Measurements from ENCODE around the gene DST.

Gene DST

DNA sequence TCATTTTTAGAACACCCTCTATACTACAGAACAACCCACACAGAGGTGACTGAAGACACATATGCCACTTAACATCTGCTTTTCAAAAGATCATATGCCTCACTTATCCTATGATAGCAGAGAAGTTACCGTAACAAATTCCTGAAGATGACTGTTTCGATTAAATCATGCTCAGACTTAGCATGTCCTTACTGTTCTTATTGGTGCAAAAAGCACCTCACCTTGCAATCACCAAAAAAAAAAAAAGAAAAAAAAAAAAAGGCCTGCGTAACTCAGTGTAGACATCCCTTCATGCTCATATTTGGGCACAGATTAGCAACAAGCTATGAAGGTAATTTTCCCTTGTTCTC is 17.7 kb upstream of the DST start:
- DNase-seq: no peak

DNA sequence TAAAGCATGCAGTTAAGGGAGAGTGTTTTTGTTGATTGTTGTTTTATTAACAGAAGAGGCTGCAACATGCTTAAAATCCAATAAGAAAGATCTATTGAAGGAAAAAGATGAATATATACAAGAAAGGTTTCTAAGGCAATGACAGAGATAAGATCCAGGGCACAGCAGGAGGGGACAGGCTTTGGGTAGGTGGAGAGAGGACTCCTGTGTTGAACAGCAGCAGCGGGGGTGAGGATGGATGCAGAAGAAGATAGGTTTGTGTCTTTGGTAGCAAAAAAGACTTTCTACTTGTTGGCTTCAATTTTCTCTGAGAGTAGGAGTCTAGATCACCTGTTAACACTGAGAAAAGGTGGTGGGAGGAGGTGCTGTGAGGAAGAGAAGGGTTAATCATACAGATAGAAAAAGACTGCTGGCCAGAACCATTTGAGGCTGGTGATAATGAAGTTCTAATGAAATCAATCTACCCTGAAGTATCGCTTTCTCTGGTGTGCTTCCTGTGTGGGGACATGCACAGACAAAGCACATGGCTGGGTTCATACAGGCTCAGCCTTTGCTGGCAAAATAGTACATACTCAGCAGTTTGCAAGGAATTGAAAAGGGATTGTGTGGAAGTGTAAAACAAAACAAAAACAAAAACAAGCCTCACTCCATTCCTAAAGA is 17.2 kb upstream of the DST start:
- DNase-seq: no peak

DNA sequence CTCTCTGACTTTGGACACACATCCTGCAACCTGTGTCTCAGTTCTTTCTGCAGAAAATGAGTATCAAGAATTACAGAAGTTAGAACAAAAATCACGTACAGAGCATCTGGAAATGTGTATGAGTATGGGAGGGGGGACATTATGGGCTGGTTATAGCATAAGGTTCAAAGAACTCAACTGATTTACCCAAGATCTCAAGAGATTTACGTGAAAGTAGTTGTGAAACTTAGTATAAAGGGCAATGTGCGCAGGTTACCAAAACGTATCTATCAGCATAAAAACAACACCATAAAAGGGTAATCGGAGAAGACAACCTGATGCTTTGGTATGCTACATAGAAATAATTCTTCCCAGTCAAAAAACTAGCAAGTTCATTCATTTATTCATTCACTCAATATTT is 15.6 kb upstream of the DST start:
- DNase-seq: no peak

DNA sequence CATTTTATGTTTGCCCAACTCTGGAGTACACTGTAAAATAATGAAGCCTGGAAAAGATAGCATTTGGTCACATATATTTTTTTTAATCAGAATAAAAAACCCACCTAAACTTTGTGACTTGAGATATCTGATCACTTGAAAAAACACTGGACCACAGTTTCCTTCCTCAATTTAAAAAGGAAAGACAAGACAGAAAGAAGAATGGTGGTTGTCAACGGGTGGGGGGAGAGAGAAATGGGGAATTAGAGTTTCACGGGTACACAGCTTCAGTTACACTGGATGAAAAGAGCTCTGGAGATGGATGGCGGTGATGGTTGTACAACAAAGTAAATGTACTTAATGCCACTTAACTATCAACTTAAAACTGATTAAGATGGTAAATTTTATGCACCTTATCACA is 14.7 kb upstream of the DST start:
- peak; percentile 23 for DNase-seq

GRCh38 chr6:56656466-56656865 is 13.8 kb upstream of the DST start:
- DNase-seq: no peak

- peak; percentile 71 for DNase-seq
Measured at GRCh38 chr6:56655996-56656395, 13.3 kb upstream of the DST start.

GRCh38 chr6:56655249-56655648 is 12.6 kb upstream of the DST start:
- no peak for DNase-seq

- DNase-seq: no peak
Measured at GRCh38 chr6:56652994-56653393, 10.3 kb upstream of the DST start.

GRCh38 chr6:56652231-56652630 is 9.5 kb upstream of the DST start:
- no peak for DNase-seq

DNA sequence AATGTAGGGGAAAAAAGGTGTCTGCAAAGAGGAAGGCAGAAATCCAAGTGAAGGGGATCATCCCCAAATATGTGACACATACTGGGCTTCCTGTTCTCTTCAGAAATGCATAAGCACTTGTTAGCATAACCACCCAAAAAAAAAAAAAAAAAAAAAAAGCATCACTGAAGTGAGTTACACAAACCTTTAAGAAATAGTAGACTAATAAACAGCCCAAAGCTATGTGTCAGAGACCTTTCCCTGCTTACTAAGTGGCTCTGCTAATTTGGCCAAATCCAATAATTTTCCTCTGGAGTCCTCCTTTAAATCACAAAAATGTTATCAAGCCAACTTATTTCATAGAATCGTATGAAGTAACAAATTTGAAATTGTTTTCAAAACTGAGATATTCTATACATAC is 7.5 kb upstream of the DST start:
- DNase-seq: no peak

- no peak for DNase-seq
Measured at GRCh38 chr6:56649782-56650181, 7.1 kb upstream of the DST start.

GRCh38 chr6:56649053-56649769 is 6.5 kb upstream of the DST start:
- peak; percentile 49 for DNase-seq

- DNase-seq: no peak
Measured at GRCh38 chr6:56647172-56647762, 4.6 kb upstream of the DST start.

- no peak for DNase-seq
Measured at GRCh38 chr6:56644366-56644765, 1.7 kb upstream of the DST start.

GRCh38 chr6:56643379-56644089 is 845 bp upstream of the DST start:
- DNase-seq: no peak

- no peak for DNase-seq
Measured at GRCh38 chr6:56640374-56640773, 2.3 kb downstream of the DST start.

- no peak for DNase-seq
Measured at GRCh38 chr6:56638760-56639159, 3.9 kb downstream of the DST start.

GRCh38 chr6:56637640-56638039 is 5.0 kb downstream of the DST start:
- DNase-seq: peak; percentile 77

GRCh38 chr6:56628105-56628504 is 14.6 kb downstream of the DST start:
- DNase-seq: no peak

- DNase-seq: no peak
Measured at GRCh38 chr6:56625356-56625755, 17.3 kb downstream of the DST start.

DNA sequence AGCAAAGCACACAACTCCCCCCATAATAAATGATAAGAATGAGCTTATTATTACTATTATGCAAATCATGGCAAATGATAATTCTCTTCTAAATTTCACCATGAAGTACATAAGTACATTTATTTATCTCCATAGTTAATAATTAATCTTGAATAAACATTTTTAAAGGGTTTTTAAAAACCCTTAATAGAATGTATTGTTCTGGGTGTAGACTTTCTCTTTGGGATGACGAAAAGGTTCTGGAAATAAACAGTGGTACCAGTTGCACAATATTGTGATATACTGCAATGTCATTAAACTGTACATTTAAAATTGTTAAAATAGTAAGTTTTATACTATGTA is 18.0 kb downstream of the DST start:
- DNase-seq: no peak

DNA sequence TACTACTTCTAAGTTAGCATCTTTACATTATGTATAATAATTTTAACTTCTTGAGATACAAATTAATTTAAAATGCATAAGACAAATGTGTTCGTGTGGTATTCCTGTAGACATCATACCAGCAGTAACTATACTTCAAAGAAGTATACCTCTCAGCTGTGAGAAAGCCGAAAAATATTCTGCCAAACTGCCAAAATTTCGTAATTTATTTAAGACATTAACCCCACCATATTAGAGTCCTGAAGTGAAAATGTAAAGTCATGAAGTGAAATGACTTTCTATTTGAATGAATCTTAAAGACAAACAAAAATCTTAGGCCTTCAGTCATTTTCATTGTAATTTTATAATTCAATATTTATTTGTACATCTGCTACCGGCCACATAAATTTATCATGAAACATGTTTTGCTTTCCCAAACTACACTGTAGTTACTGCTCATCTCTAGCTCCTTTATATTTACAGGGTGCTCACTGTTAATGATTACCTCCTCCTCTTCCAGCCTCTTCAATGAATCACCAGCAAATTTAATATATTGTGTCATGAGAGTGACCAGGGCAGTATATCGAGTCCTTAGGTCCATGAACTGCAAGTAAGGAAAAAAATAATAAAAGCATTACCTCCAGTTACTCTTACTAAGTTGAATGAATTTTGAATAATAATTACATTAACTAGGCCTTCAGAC is 18.5 kb downstream of the DST start:
- DNase-seq: no peak

- peak; percentile 32 for DNase-seq
Measured at GRCh38 chr6:56620229-56620868, 22.3 kb downstream of the DST start.

Measured in OCI-M1 (cell line).